ENCODE results near the gene YPEL5.
A peak's percentile ranks its signal among the peaks of the same experiment; 100 is the strongest.
"Not testable (repeated sequence)": the region's sequence is repeated elsewhere in the genome, so short reads cannot be mapped to it uniquely, and the experiment has no call there.

The YPEL5 gene

DNA sequence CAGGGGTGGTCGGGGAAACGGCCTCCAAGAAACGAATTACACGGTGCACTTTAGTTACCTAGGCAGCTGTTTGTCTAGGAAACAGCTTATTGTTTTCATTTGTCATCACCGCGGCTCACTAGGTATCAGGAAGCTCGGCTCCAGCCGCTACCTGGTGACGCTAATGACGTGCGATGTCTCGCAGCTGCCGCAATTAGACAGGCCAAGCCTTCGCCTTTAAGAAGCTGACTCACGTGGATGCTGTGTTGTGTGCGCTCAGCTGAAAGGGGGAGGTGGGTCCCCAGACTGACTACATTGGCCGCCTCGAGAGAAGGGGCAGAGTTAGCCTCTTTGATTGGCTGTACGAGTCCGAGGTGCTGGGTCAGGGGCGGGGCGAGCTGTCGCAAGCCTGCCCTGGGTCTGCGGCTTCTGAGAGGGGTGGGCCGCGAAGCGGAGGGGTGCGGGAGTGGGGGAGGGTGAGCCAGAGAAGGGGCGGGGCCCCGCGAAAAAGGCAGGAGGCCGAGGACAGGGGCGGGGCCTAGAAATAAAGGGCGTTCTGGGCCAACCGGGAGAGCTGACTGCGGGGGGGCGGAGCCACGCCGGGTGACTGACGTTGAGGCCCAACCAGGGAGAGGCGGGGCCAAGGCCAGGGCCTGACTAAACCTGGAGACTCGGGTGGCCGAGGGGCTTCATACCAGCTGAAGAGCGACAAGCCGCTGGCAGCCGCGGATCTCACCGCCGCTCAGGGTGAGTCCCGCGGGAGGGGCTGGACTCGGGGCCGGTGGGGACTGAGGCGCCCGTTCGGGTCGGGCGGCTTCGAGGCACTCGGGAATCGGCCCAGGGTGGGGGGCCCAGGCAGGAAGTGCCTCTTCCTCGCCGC lies at the start of gene YPEL5:
YPEL5 (plus strand) TSS at position 671 of the 859 bp plus-strand sequence. CDS start 9,645 bp downstream, outside the sequence.
- peak; percentile 99 for DNase-seq

DNA sequence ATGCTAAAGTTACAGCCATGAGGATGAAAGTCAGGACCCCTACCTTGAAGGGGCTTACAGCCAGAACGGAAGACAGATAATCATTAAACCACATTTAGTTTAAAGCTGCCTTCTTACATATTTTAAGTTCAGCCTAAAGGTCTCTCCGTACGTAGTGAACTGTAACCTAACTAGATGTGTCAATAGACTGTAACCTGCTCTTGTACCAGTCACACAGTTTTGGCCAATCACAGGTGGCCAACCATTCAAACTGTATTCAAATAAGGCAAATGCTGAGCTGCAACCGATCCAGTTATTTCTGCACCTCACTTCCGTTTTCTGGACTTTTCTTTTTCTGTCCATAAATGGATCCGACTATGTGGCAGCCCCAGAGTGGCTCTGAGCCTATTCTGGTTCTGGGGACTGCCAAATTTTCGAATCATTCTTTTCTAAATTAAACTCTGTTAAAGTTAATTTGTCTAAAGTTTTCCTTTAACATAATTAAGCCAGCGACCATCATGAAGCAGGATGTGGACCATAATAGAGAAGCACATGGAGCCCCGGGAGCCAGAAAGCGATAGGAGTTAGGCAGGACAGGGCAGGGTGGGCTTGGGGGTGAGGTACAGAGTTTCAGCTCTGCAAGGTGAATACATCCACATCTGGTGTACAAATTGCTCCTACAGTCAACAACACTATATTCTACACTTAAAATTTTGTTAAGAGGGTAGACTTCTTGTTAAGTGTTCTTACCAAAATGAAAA lies 48.4 kb upstream of the YPEL5 start:
- DNase-seq: no peak

DNA sequence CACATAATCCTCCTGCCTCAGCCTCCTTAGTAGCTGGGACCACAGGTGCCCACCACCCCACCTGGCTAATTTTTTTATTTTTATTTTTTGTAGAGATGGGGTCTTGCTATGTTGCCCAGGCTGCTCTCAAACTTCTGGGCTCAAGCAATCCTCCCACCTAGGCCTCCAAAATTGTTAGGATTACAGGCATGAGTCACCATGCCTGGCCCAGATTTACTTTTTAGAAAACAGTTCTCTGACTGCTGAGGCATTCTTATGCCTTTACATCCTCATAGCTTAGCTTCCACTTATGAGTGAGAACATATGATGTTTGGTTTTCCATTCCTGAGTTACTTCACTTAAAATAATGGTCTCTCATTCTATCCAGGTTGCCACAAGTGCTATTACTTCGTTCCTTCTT lies 47.4 kb upstream of the YPEL5 start:
- DNase-seq: not testable (repeated sequence)

DNA sequence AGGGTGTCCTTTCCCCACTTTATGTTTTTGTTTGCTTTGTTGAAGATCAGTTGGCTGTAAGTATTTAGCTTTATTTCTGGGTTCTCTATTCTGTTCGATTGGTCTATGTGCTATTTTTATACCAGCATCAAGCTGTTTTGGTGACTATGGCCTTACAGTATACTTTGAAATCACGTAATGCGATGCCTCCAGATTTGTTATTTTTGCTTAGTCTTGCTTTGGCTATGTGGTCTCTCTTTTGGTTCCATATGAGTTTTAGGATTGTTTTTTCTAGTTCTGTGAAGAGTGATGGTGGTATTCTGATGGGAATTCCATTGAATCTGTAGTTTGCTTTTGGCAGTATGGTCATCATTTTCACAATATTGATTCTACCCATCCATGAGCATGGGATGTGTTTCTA lies 46.1 kb upstream of the YPEL5 start:
- DNase-seq: not testable (repeated sequence)

DNA sequence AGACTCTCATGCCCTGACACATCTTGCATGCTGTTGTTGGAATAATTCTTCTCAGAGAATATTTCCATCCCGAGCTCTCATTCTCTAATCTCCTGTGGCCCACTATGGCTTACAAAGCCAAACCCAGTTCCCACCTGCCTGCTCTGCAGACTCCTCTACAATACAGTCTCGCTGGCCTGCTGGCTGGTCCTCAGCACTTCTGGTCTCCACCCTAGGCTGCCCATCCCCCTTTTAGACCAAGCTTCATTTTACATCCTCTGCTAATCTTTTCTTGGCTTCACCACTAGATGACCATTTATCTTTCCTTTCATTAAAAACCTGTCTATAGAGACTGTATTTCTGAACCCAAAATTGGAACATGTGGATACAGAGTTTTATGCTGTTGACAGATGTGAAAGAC lies 42.5 kb upstream of the YPEL5 start:
- DNase-seq: no peak

DNA sequence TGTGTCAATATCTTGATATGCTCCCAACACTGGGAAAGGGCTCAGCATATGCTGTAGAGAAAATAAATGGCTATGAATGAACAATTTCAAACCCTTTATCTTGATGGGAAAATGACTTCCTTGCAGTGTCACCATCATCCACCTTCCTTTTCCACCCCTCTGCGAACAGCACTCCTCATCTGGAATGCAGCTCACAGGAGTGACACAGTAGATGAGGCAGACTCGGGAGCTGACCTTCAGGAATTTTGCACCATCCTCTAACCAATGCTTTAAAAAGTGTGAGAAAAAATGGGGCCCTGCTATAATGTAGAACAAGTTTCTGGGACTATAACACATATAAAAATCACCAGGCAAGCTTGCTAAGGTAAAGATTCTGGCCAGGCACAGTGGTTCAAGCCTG lies 41.3 kb upstream of the YPEL5 start:
- no peak for DNase-seq

DNA sequence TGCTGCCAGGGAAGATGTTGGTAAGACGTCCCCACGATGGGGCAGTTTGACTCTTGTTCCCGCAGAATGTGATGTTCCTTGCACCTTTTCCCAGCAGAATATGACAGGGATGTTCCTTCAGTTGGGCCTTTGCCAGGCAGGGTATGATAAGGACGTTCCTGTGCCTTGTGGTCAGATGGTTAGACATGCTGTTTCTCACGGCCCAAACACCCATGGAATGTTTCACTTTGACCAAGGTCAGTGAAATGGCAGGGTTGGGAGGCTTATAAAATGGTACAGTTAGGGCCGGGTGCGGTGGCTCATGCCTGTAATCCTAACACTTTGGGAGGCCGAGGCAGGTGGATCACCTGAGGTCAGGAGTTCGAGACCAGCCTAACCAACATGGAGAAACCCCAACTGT lies 40.3 kb upstream of the YPEL5 start:
- no peak for DNase-seq

DNA sequence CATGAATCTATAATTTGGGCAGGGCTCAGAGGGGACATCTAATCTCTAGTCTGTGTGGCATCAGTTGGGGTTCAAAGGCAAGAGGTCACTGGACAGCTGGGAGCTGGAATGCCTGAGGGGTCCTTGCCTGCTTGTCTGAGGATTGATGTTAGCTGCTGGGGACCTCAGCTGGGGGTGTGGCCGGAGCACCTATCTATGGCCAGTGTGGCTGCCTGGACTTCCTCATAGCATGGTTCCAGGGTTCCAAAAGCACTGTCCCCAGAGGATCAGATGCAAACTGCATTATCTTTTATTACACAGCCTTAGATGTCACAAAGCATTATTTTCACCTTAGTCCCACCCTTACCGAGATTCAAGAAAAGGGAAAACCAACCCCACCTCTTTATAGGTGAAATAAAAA lies 38.6 kb upstream of the YPEL5 start:
- no peak for DNase-seq

DNA sequence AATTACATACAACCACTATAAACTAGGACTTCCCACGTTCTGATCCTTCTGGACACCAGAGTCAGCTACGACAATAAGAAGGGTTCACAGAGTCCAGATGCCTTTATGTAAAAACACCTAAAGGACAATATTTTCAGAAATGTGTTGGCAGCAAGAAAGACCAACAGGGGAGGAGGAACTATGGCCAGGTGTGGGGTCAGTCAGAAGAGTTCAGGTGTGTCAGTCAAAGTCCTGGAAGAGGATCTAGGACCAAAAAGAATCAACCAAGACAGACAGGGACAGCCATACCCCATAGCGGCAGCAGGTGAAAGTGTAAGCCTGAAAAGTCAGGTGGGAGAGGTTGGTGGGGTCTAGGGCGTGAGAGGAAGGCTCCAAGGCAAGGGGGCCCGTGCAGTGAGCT lies 38.0 kb upstream of the YPEL5 start:
- DNase-seq: no peak

DNA sequence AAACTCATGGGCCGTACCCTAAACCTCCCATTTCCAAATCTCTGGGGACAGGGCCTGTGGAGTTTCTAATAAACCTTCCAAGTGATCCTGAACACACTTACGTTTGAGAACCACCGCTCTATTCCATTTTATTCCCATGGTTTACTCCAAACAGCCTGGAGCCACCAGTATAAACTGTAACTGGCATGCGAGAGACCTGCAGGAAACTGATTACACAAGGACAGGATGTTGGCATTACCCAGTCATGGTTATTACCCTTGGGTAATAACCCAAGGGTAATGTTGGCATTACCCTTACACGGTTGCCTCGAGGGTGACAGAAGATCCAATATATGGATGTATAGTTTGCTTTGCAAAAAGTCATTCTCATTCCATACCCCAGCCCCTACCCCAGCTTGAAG lies 37.0 kb upstream of the YPEL5 start:
- DNase-seq: no peak

DNA sequence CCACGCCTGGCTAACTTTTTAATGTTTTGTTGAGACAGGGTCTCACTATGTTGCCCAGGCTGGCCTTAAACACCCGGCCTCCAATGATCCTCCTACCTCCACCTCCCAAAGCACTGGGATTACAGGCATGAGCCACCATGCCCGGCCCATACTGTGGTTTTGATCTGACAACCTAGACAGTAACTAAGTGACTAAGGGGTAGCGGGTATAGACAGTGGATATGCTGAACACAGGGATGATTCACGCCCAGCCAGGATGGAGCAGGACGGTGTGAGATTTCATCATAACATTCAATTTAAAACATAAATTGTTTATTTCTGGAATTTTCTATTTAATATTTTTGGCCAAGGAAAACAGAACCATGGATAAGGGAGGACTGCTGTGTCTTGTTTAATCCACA lies 36.0 kb upstream of the YPEL5 start:
- no peak for DNase-seq

DNA sequence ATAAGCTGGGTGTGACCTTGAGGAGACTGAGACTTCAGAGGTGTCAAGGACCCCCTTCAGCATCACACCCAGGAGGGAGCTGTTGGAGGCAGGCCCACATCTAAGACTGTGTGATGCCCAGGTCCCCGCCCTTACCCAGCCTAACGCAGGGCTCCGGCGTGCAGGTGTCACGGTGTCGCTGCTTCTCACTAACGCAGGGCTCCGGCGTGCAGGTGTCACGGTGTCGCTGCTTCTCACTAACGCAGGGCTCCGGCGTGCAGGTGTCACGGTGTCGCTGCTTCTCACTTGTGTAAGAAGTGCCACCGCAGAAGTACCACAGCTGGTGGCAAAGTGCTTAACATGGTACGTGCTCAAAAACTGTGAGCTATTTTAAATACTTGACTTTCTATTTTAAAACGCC lies 35.6 kb upstream of the YPEL5 start:
- DNase-seq: not testable (repeated sequence)

DNA sequence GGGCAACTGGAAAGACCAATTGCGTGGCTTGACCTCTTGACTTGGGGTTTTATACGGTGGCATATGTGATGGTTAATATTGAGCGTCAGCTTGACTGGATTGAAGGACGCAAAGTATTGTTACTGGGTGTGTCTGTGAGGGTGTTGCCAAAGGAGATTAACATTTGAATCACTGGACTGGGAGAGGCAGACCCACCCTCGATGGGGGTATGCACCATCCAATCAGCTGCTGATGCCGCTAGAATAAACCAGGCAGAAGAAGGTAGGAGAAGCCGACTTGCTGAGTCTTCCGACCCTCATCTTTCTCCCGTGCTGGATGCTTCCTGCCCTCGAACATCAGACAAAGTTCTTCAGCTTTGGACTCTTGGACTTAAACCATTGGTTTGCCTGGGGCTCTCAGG lies 34.2 kb upstream of the YPEL5 start:
- no peak for DNase-seq

DNA sequence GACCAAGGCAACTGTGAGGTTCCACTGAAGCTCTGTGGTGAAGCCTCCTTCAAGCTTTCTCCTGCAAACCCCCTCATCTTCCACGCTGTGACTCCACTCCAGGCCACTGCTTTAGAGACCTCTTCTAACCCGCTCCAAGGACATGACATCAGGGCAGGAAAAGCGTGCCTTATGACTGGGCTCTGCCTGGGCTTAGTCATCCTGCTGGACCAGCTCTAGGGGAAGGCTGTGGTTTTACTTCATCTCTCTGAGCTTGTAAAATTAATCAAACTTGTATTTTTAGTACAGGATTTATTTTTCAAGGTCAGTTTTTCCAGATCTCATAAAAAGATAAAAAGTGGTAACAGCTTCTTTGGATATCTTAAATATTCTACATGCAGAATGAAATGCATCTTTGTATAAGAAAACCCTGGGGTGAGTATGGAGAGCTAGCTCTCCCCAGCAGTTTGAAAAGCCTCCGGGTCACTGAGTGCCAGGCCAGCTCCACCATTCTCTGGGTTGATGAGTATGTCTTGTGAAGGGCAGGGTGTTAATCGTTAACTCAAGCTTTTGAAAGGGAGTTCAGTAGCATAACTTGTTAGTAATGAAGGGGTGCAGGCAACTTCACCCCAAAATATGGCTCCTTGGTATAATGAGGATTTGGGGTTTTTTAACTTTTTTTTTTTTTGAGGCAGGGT lies 33.1 kb upstream of the YPEL5 start:
- DNase-seq: no peak

DNA sequence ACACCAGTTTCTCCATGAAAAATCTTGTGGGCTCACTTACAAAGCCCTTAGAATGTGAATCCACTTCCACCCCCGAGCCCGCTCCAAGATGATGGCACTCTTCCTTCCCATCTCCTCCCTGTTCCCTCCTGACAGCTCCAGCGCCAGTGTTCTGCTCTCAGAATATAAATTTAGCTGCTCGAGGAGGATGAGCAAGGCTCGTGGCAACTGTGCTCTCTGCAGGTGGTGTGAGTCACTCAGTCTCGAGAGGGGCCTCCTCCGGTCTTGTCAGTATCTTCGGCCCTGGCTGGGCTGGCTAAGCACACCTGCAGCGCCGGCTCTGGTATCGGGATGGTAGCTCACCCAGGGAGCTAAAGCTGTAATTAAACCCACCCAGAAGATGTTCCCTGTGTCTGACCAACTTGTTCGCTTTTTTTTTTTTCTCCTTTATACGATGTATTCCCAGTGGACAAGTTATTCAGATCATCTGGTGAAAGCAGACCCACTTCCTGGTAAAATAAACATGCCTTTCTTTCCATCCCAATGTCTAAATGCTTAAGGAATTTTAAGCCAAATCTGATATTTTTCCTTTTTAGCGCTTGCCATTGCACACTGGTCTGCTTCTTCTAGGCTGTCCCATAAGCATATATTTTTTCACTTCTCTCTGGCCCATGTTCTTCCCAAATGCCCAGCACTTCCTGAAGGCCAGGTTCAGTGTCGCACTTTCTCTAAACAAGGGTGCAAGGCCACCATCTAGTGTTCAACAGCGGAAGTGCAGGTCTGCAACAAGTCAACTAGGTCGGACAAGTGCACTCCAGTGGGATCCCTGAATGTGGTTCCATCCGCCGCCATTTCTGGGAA lies 31.4 kb upstream of the YPEL5 start:
- DNase-seq: peak; percentile 62

DNA sequence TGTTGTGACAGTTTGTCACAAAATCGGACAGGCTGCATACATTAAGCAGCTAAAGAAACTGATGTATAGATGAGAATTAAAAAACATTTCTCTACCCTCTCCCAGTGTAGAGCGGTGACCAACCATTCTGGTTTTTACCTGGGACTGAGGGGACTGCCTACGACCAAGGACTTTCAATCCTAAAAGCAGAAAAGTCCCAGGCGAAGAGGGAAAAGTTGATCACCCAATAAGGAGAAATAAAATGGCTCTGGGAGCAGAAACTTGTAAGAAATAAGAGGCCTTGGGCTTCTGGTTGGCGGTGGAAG lies 30.9 kb upstream of the YPEL5 start:
- DNase-seq: no peak

DNA sequence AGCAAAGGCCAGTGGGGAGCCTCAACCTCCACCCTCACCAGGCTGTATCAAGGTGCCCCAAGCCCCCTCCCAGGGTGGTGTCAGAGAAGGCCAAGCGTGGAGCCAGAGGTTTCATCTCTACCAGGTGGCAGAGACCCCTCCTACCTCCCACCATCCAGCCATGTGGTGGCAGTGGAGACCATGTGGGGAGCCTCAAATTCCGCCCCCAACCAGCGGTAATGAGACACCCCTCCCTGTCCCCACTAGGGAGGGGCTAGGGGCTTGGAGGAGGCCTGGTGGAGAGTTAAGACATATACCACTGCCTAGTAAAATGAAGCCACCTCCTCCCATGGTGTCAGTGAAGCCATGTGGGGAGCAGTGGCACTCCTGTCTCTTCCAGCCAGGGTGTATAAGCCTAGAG lies 24.4 kb upstream of the YPEL5 start:
- DNase-seq: no peak

DNA sequence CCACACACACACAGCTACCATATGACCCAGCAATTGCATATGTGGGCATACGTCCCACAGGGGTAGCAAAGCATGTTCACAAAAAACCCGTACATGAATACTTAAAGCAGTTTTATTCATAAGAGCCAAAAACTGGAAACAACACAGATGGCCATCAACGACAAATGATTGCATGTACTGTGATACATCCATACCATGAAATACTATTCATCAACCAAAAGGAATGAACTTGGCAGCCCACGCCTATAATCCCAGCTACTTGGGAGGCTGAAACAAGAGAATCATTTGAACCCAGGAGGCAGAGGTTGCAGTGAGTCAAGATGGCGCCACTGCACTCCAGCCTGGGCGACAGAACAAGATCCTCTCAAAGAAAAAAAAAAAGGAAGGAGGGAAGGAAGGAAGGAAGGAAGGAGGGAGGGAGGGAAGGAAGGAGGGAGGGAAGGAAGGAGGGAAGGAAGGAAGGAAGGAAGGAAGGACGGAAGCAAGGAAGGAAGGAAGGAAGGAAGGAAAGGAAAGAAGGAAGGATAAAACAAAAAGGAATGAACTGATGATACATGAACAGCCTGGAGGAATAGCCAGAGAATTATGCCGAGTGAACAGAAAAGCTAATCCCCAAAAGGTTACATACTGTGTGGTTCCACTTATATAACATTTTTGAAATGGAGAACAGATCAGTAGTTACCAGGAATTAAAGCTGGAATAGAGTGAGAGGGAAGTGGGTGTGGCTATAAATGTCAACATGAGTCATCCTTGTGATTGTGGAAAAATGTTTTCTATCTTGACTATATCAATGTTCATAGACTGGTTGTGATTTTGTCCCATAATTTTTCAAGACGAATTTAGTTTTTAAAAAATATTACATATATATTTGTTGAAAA lies 19.6 kb upstream of the YPEL5 start:
- DNase-seq: no peak

DNA sequence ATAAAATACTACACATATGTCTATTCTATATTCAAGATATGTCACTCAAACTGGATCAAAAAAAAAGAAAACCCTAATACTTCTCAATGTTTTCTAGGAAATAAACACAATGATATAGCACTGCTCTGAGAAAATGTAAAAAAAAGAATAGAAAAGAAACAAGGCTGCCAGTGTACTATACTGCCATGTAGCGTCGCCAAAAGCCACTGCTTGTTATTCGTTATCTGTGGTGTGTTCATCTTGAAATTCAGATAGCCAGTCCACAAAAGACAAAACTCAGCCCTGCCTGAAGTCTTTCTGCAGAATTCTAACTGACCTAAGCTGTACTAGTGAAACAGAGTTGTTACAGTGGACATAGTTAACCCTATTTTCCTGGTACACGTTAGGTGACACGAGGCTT lies 12.2 kb upstream of the YPEL5 start:
- no peak for DNase-seq

DNA sequence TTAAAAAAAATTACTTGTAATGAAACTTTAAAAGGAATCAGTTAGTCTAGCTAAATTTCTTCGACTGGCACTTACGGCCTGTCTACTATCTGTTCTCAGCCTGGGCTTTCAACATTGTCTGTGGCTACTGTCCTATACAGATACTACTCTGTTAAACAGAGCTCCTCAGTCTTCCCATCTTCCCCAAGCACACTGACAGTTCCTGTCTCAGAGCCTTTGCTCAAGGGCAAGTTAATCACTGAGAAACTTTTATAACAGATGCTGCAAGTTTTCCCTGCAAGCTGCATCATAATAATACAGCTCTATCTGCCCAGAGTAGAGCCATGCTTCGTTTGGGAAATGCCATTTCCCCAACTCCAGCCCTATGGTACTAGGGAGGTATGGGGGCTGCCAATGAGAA lies 11.3 kb upstream of the YPEL5 start:
- no peak for DNase-seq

DNA sequence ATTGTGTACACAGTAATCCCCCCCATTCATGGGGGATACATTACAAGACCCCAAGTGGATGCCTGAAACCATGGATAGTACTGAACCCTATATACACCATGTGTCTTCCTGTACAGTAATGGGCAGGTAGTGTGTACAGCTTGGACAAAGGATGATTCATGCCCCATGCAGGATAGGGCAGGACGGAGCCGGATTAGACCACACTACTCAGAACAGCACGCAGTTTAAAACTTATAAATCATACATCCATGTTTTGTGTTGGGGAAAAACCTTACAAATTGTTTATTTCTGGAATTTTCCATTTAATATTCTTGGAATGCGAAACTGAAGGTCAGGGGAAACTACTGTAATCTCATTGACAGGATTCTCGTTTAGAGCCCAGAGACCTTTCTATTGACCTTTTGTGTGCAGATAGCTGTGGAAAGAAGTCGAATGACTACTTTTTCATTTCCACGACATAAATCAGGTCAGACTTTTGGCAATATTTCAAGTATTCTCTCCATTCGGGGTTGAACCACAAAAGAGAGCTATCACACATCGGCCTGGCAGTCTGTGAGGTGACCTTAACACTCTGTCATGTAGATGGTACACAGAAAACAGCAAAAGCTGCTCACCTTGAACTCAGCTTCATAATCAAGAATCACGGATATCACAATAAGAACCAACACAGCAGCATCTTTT lies 9.9 kb upstream of the YPEL5 start:
- no peak for DNase-seq

Measured in activated CD8-positive, alpha-beta memory T cell treated with anti-CD3 and anti-CD28 coated beads, Interleukin-2, amount 50 U/mL, for 4 hours (primary cell).